Measurements from ENCODE around the gene ADAMTSL3.

DNA sequence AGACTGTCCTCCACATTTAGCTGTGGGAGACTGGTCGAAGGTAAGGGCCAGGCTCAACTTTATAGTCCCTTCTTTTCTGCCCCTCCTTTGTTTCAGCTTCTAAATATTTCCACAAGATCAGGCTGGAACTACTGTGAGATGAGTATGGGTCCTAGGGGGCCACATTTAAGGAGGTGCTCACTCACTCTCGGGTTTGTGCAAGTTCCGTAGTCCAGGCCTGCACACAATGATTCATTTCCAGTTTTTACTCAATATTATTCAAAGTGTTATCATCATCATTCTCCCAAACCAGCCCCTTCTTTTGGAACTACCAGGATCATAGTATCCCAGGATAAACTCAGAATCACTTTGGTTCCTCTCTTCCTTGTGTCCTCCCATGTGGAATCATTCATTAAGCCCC lies 289.1 kb downstream of the ADAMTSL3 start:
- TF ChIP-seq FOXK2 (IDR thresholded peaks at IDR 0.05) (no peak), SUZ12 (IDR thresholded peaks at IDR 0.05) (no peak), HDGF (IDR thresholded peaks at IDR 0.05; ENCODE audit: borderline replicate concordance) (no peak), SP1 (IDR thresholded peaks at IDR 0.05) (no peak), BHLHE40 (IDR thresholded peaks at IDR 0.05; ENCODE audit: borderline replicate concordance) (no peak), FOXA1 (IDR thresholded peaks at IDR 0.05) (no peak), ZNF384 (IDR thresholded peaks at IDR 0.05) (no peak), FOXM1 (IDR thresholded peaks at IDR 0.05; ENCODE audit: borderline replicate concordance) (no peak), CTBP1 (IDR thresholded peaks at IDR 0.05; ENCODE audit: borderline replicate concordance) (no peak), PKNOX1 (IDR thresholded peaks at IDR 0.05) (no peak)

All from HEK293T (cell line).